Activated CD8-positive, alpha-beta memory T cell treated with anti-CD3 and anti-CD28 coated beads for 1 hour (primary cell): ENCODE data around the gene ADARB2.
"Not testable (repeated sequence)": the region's sequence is repeated elsewhere in the genome, so short reads cannot be mapped to it uniquely, and the experiment has no call there.

Experiments
- DNase-seq, 2 donors: peaks; one replicate each; pipeline ENCODE4 v3.0.0-alpha.2; 2020; ENCODE audit warnings: low read depth in 1 of 2; ENCODE audit errors: extremely low read depth in 1 of 2

ADARB2 gene

DNA sequence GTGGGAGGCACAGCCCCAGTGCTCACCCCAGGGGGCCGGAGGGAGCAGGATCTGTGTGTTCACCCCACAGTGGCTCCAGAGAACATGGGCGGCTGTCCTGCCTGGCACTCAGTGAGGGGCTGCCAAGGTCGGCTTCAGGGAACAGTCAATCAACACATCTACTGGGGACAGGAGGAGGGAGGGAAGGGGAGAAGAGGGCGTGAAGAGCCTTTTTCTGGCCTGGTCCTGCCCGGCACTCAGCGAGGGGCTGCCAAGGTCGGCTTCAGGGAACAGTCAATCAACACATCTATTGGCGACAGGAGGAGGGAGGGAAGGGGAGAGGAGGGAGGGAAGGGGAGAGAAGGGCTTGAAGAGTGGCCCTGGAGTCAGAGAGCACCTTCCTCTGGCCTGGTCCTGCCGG is 184.9 kb downstream of the ADARB2 start:
- no peak for DNase-seq

DNA sequence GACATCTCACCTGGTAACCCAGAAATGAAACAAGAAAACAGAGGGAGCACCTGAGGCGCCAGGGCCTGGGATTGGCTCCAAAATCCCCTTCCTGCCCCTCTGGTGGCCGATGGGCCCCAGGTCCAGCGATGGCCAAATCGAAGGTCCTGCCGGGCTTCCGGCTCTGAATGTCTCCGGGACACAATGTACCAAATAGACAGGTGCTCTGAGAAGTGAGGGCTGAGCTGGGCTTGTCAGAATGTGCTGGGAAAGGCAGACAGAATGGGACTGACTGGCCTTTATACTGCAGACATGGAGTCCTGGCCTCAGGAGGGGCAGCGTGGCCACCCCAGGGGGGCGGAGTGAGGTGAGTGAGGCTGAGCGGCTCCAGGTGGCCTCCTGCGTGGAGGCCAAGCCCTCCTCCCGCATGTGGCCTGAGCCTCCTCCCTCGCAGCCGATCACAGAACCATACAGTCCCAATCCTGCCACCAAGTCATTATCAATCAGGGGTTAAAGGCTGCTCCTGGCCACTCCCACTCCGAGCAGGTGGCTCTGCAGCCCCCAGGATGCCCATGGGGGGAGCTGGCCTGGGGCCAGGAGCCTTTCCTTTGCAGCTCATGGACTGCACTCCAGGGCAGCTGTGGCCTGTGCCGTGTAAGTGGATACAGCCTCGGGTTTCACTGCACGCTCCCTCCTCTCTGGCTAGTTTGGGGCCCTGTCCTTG is 185.5 kb downstream of the ADARB2 start:
- DNase-seq = no peak

DNA sequence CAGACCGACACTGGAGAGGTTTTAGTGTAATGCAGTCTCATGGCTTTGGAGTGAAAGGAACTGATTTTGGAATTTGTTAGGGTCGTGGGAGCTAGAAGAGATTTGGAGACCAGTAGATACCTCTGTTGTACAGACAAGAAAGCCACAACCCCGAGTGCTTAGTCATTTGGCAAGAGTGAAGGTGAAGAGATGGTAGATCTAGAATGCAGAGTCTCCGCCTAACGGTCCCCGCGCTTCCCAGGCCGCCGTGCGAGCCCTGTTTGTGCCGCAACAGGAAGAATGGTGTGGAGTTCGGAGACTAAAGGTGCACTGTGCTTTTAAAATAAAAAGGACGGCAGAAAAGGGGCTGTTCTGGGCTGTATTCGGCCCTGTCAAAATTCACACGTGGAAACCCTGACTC is 186.7 kb downstream of the ADARB2 start:
- no peak for DNase-seq

DNA sequence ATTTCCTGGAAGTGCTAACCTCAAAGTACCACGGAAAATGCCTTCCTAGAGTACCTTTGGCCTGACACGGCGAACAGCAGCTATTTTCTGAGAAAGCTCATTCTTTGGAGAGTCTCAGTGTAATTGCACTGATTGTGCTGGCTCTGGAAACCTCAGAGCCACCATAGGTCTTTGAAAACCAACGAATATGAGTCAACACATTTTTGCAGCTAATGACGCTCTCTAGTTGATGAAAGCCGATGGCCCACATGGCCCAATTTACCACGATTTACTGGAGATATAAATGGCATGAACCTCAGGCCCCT is 187.1 kb downstream of the ADARB2 start:
- DNase-seq = no peak

DNA sequence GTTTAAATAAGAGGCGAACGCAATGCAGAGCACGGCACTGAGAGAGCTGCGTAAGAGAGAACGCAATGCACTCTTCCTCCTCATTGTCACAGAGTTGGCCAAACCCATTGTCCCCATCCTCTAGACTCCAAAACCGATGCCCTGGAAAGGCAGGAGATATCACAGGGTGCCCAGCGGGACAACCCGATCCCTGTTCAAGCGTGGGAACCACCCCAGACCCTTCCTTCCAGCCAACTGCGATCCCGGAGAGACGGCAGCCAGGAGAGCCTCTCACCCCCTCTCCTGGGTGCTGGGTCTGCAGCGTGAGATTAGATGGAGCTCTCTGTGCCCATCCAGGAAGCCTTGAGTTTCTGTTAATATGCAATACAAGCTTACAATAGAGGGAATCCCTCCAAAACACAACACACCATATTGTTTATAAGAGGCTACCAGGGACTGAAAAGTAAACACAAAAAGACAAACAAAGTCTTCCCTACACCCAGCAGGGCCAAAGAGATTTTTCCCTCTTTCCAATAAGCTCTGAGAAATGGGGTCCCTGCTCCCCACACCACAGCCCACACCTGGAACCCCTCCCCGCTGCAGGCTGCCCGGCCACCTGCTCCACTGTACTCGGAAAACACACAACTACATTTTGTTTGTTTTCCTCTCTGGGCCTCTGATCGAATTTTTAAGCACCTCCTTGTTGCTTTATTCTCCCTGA is 187.6 kb downstream of the ADARB2 start:
- no peak for DNase-seq

DNA sequence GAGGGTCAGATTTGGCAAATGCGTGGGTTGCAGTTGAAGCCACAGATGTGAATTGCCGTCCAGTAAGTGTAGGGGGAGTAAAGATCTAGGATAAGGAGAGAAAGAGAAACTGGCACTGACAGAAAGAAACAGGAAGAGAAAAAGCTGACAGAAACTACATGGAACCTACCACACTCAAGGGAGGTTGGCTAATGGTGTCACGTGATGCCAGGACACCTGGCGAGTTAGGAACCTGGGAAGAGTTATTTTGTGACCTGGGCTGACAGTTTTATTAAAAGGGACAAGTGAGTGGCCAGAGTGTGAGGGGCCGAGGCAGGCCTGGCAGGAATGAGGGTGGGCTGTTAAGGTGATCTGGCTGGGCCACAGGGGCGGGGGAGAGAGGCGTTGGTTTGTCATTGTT is 188.7 kb downstream of the ADARB2 start:
- DNase-seq = no peak

DNA sequence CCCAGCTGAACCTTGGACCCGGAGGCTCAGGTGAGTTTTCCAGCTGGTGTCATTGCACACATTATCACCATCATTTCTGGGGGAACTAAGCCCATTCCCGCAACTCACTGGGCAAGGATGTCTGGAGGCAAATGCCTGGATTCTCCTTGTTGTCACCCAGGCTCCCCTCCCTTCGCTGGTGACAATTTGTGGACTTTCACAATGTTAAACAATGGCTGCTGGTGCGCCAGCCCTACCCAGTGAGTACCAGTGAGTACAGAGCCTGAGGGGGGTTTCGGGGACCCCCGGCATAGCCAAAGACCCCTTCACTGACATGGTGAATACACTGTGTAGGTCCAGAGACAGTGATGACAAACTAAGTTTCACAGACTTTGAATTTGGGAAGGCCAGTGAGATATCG is 189.2 kb downstream of the ADARB2 start:
- no peak for DNase-seq

DNA sequence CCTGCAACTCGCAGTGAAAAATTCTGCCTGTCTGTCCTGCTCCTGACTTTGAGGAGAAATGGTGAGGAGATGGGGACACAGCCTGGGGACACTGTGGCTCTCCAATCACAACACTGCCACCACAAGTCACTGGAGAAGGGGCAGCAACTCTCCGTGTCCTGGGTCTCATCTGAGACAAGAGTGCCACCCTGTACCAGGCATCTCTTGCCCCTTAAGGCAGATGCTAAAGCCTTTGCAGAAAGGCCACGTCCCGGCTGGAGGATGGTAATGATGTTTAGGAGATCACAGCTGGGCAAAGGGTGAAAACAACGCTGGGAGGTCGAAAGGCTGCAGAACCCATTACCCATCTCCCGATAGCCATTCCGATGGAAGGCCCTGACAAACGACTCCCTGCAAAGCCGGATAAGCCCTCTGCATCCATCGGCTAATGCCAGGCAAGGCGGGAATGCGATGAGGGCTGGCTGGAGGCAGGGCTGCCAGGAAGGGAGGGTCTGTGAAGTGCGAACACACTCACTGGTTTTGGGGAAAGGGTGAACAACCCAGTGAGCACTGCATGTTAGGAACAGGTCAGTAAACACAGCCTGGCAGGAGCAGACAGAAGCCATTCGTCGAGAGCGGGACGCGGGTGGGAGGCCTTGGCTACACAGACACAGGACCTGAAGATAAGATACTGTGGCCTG is 190.8 kb downstream of the ADARB2 start:
- no peak for DNase-seq

DNA sequence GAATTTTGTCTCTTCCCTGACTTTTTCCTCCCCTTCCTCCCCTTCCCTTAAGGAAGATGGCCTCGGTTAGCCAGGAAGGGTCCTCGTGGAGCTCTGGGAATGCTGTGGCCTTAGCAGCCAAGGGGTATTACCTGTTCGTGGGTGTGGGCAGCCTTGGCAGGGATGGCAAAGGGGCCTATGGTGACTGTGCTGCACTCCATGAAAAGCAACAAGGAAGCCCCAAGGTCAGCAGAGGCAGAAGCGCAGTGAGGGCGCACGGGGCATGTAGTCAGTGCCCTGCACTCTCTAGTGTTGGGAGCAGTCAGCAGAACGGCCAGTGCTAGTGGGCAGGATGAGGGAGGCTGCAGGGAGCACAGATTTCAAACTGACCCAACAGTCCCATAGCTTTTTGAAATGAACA is 191.8 kb downstream of the ADARB2 start:
- DNase-seq = no peak

DNA sequence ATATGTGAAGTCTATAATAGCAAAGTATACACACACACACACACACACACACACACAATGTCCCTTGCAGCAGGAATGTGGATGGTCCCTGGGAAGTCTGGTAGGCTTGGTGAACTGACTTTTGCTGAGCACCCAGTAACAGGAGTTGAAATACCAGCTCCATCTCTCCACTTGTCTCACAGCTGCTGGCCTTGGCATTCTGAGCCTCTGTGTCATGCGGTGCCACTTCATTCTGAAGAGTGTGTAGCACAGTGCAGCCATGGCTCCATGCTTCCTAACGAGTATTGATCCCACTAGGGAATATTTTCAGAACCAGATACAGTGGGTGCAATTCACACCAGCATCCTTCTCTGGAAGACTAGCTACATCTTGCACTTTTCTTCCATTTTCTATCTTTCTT is 192.4 kb downstream of the ADARB2 start:
- no peak for DNase-seq

DNA sequence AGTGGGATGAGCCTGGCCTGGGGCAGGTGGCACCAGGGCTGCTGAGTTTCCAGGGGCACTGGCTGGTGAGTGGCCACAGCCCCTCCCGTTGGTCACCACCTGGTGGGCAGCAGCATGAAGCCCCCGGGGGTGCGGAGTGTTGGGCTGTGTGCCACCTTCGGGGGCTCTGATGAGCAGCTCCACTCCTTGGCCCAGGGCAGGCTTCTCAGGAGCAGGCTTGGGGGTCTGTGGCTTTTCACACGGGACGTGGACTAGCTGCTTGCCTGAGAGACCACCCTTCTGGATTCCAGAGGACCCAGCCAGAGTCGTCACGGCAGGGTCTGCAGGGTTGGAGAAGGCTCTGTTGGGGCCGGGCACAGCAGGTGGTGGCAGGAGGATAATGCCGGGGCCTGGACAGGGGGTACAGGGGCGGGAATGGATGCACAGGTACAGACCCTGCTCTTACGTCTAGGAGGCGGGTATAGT is 193.1 kb downstream of the ADARB2 start:
- DNase-seq = no peak

DNA sequence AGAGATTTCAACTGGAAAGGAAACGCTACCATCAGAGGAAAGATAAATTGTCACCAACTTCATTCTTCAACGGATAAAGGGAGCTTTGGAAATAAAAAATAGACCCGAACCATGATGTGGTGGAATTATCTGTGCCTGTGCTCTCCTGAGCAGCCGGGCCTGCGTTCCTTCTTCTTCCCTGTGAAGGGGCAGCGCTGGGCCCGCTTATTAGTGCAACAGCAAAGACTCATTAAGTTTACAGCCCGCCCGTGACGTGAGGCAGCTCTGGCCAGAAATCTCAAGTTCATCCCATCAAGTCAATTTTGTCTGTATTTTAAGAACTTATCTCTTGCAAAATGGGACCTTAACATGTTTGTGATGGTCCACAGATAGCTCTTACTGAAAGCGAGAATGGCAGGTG is 193.7 kb downstream of the ADARB2 start:
- no peak for DNase-seq

DNA sequence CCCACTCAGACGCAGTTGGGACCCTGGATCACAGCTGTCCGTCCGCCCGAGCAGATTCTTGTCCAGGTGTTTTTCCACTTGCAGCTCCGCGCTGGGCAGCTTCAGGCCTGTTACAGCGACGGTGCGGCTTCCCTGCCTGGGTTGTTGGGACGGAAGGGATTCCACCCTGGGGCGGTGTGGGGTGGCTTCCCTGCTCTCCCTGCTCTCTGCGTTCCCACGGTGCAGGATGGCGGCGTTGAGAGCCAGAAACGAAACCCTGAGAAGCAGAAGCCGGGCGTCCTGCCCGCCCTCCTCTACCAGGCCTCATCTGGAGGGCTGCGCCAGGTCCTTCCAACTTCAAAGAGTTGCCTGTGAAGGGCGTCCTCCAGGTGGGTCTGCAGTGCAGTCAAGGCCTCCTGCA is 194.4 kb downstream of the ADARB2 start:
- no peak for DNase-seq

DNA sequence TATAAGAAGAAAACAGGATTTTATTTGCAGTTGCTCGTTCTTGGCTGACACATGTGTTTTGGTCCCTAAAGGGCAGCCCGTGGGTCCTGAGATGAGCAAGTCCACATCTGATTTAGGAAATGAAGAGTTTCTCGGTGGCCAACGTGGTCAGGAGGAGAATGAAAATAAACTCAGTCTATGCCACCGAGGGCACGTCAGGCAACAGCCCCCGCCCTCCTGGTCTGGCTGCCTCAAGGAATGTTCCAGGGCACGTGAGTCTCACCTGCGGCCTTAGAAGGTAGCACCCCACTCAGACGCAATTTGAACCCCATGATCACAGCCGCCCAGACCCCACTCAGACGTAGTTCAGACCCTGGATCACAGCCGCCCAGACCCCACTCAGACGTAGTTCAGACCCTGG is 197.2 kb downstream of the ADARB2 start:
- DNase-seq = no peak

DNA sequence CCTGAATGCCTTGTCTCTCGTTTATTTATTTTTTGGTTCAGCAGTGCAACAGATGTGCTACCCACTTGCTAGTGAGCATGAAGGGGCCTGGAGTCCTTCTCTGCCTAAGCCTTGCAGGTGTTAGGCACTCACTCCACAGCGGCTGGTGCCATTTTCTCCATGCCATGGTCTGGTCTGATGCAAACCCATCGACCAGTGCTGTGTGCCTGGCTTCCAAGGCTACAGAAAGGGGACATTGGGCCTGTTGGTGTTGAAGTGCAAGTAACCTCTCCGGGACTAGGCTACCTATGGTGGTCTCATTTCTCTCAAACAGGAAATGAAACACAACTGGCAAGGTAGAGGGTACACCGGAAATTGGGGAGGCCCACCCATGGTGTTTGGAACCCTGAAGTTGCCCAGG is 198.1 kb downstream of the ADARB2 start:
- no peak for DNase-seq

DNA sequence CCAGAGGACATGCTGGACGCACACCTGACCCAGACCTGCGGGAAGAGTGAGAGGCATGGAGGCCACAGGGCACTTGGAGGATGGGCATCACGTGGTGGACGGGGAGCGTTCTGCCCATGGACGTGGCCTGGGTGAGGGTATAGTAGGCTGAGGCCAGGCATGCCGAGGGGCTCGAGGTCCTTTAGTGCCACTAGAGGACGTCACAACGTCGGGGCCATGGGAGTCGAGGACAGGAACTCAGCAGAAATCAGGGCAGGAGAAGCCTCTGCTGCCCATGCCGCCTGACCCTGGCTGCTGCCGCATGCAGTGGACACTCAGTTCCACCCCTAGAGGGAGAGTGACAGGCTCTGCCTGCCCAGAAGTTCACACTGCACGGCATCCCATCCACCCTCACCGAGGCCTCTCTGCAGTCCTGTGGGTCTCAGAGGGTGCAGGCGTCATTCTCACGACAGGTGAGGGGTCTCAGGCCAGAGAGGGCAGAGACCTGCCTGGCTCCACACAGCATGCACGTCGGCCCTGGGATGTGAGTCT is 198.7 kb downstream of the ADARB2 start:
- DNase-seq = no peak

DNA sequence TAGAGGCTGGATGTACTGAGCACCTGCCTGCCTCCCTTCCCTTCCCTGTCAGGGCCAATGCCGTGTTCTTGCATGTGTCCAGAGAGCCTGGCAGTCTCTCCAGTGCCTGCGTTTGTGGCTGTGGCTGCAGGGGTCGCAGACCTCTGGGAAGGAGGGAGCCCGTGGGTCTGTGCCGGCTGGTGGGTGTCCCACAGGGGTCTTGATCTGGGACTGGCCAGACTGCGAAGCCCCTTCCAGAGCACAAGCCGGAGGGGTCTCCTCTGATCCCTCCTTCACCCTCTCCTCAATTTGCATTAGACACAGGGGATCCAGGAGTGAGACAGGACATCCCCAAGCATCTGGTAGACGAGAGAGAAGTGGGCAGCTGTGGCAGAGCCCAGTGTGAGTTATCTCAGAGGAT is 199.2 kb downstream of the ADARB2 start:
- no peak for DNase-seq

DNA sequence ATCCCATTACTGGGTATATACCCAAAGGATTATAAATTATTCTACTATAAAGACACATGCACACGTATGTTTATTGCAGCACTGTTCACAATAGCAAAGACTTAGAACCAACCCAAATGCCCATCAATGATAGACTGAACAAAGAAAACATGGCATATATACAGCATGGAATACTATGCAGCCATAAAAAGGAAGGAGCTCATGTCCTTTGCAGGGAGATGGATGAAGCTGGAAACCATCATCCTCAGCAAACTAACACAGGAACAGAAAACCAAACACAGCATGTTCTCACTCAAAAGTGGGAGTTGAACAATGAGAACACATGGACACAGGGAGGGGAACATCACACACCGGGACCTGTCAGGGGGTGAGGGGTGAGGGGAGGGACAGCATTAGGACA is 199.9 kb downstream of the ADARB2 start:
- DNase-seq = not testable (repeated sequence)

DNA sequence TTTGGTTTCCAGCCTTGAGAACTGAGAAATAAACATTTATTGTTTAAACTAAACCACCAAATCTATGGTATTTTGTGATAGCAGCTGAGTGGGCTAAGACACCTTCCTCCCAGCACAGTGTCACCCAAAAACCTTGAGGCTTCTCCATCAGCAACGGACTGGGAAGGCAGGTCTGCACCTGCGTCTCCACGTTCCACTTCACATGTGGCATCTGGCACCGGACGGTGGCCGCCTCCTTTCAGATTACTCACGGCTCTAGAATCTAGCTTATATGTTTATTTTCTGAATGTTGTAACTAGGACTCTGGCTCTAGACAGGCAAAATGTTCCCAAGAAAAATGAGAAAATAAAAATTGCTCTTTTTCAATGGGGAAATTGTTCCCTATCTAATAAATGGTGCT is 201.0 kb downstream of the ADARB2 start:
- DNase-seq = no peak

DNA sequence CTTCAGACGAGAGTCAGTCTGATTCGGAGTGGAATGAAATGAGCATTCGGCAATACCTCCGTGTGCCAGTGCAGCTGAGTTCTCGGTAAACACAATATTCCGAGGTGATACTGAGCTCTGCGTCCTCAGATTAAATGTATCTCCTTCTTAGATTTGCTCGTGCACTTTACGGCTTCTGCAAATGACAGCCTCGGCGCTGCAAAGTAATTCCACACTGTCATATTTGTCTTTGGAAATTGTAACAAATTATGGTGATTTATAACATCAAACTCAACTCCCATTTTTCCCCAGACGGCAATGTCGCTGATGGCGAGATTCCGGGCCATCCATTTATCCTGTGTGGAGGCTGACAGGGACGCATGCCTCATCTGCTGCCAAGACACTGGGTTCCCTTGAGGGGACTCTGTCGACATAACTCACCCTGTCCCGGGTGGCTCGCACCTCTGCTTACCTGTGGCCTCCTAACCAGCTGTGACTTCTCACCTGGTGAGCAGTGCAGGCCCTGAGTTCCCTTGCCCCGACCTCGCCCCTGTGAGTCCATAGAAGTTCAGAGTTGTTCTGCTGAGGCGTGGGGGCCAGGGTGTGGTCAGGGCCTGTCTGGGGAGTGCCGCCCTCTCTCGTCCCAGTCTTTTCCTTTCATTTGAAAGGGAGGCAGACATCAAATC is 201.9 kb downstream of the ADARB2 start:
- DNase-seq = no peak

DNA sequence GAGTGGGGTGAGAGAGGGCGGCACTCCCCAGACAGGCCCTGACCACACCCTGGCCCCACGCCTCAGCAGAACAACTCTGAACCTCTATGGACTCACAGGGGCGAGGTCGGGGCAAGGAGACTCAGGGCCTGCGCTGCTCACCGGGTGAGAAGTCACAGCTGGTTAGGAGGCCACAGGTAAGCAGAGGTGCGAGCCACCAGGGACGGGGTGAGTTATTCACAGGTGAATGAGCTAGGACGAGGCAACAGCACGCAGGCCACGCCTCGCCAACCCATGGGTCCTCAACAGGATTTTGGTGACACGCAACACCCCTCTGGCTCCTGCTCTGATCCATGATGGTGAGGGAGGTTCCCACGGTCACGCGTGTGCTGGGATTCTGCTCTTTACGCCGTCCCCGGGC is 202.5 kb downstream of the ADARB2 start:
- DNase-seq = no peak

DNA sequence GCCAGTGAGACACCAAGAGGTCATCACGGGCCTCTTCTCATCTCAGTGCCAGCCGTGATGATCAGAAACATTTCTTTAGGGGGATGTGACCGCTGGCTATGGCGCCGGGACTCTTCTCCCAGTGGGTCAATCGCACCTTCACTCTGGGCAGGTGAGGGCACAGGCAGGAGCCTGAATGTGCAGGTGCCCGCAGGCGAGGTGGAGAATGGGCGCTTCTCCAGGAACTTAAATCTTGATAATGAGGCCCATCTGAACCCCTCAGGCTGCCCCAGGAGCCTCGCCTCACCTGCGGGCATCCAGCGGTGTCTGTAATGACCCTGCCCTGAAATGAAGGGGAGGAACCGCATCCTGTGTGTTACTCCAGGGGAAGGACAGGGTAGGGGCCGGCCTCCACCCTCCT is 204.7 kb downstream of the ADARB2 start:
- DNase-seq = no peak
